Measurements from ENCODE around the gene INHBE.

GRCh38 chr12:57450057-57450456 lies 5.0 kb upstream of the INHBE start:
- TF ChIP-seq, protein P1, sequence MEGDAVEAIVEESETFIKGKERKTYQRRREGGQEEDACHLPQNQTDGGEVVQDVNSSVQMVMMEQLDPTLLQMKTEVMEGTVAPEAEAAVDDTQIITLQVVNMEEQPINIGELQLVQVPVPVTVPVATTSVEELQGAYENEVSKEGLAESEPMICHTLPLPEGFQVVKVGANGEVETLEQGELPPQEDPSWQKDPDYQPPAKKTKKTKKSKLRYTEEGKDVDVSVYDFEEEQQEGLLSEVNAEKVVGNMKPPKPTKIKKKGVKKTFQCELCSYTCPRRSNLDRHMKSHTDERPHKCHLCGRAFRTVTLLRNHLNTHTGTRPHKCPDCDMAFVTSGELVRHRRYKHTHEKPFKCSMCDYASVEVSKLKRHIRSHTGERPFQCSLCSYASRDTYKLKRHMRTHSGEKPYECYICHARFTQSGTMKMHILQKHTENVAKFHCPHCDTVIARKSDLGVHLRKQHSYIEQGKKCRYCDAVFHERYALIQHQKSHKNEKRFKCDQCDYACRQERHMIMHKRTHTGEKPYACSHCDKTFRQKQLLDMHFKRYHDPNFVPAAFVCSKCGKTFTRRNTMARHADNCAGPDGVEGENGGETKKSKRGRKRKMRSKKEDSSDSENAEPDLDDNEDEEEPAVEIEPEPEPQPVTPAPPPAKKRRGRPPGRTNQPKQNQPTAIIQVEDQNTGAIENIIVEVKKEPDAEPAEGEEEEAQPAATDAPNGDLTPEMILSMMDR (IDR thresholded peaks at IDR 0.05; ENCODE audit: low read length): no peak
- TF ChIP-seq EZH2 (IDR thresholded peaks at IDR 0.05; ENCODE audit: borderline replicate concordance, low read length): no peak
